GM12878 (cell line): ENCODE data around the gene GRIK5. TPM values are rescaled to one million over a fixed set of nuclear protein-coding genes. Genes with fewer than 3 reads are reported as not detected.

Experiments
- ATAC-seq: fragments of 200-7000 bp; cut with Tn5 transposase; 3 replicates; pipeline ENCODE4 v1.9.1; 2020; ENCODE audit warnings: mild to moderate bottlenecking, moderate library complexity
- BruUV-seq: library from RNA; stranded (reverse); fragments of 400-500 nt; replicated peaks from 2 replicates; lab custom pipeline; 2021; lab: Mats Ljungman, UMichigan
- CTCF ChIA-PET: fragments of 300-600 bp; sonication (Branson Sonifier 250); formaldehyde crosslinking; extraction: SDS; loops from one replicate; lab custom pipeline; 2021; ENCODE audit warnings: inconsistent platforms; lab: Yijun Ruan, JAX
- POLR2A ChIA-PET: fragments of 350-600 bp; formaldehyde crosslinking; extraction: SDS; loops from one replicate; lab custom pipeline; 2021; ENCODE audit warnings: inconsistent platforms; lab: Charles Lee
- RAD21 ChIA-PET: fragments of 300-600 bp; sonication (Branson Sonifier 250); formaldehyde crosslinking; loops from one replicate; lab custom pipeline; 2023; ENCODE audit warnings: antibody characterized with exemption; ENCODE audit not compliant: unreplicated experiment; lab: Charles Lee
- SMC1A ChIA-PET: fragments of 300-600 bp; sonication (Branson Sonifier 250); formaldehyde crosslinking; loops from one replicate; lab custom pipeline; 2023; ENCODE audit not compliant: unreplicated experiment, uncharacterized antibody; lab: Charles Lee
- DNase-seq: peaks from one replicate; pipeline ENCODE4 v3.0.0-alpha.2; 2011; ENCODE audit warnings: low read depth, low spot score
- FAIRE-seq: peaks from 3 replicates; lab custom pipeline; 2011; peaks lifted over from hg19 to GRCh38; lab: Jason Lieb, UNC
- H2AFZ ChIP-seq: 2 replicates; pipeline ENCODE4 v1.6.0; 2011; ENCODE audit warnings: low read depth, low read length, control low read depth; ENCODE audit not compliant: control insufficient read depth
- H3K27ac ChIP-seq: 2 replicates; pipeline ENCODE4 v1.5.1; 2011; ENCODE audit warnings: control low read depth; ENCODE audit not compliant: control insufficient read depth, insufficient read depth
- H3K27me3 ChIP-seq, 2 experiments: replicated peaks in 1 of 2; 2 replicates each; pipeline versions ENCODE4 v1.6.0 to v1.6.1; 2011; ENCODE audit warnings: low read length in 1 of 2; ENCODE audit not compliant: control insufficient read depth in 2 of 2, insufficient read depth in 2 of 2
- H3K36me3 ChIP-seq, 2 experiments: 2 replicates each; pipeline ENCODE4 v1.5.1; 2011; ENCODE audit warnings: low read length in 1 of 2; ENCODE audit not compliant: control insufficient read depth in 2 of 2, insufficient read depth in 2 of 2
- H3K4me1 ChIP-seq: 2 replicates; pipeline ENCODE4 v1.6.1; 2011; ENCODE audit warnings: mild to moderate bottlenecking, low read length, moderate library complexity, mixed read lengths; ENCODE audit not compliant: control insufficient read depth, insufficient read depth
- H3K4me2 ChIP-seq: 2 replicates; pipeline ENCODE4 v1.6.0; 2011; ENCODE audit warnings: control low read depth; ENCODE audit not compliant: control insufficient read depth, insufficient read depth
- H3K4me3 ChIP-seq: fragments of 200-600 bp; sonication (generic); 2 replicates; pipeline ENCODE4 v1.5.1; 2016
- H3K79me2 ChIP-seq: 2 replicates; pipeline ENCODE4 v1.6.0; 2011; ENCODE audit warnings: low read length; ENCODE audit not compliant: control insufficient read depth, insufficient read depth
- H3K9ac ChIP-seq: 2 replicates; pipeline ENCODE4 v1.8.0; 2011; ENCODE audit warnings: low read length, control low read depth, mixed read lengths; ENCODE audit not compliant: control insufficient read depth, insufficient read depth
- H3K9me3 ChIP-seq: replicated peaks from 3 replicates; pipeline ENCODE4 v1.5.1; 2011; ENCODE audit warnings: mild to moderate bottlenecking, low read length; ENCODE audit not compliant: control insufficient read depth, insufficient read depth
- H4K20me1 ChIP-seq: 2 replicates; pipeline ENCODE4 v1.6.0; 2011; ENCODE audit not compliant: control insufficient read depth, insufficient read depth
- BRCA1 ChIP-seq: IDR thresholded peaks from 2 replicates; pipeline ENCODE4 v1.6.1; 2011; ENCODE audit warnings: low read depth, low read length, improper control_type of control experiment
- CEBPB ChIP-seq, 2 experiments: fragments of 150-350 bp in 1 of 2; IDR thresholded peaks; 2 replicates each; pipeline ENCODE4 v1.6.1; 2012 to 2014; ENCODE audit warnings: low read depth in 2 of 2, low read length in 2 of 2, borderline replicate concordance in 1 of 2, inconsistent platforms in 1 of 2
- E4F1 ChIP-seq: fragments of 450-650 bp; IDR thresholded peaks from 2 replicates; pipeline ENCODE4 v1.6.1; 2018; ENCODE audit warnings: borderline replicate concordance, mild to moderate bottlenecking; ENCODE audit not compliant: partially characterized antibody
- EGR1 ChIP-seq, 2 experiments: IDR thresholded peaks; 1 replicate in 1 of 2; 2 replicates in 1 of 2; pipeline ENCODE4 v1.6.1; 2011 to 2012; ENCODE audit warnings: low read depth in 2 of 2, low read length in 2 of 2, borderline replicate concordance in 1 of 2, mild to moderate bottlenecking in 1 of 2, moderate library complexity in 1 of 2
- GABPA ChIP-seq: IDR thresholded peaks from 2 replicates; pipeline ENCODE4 v1.6.1; 2014; ENCODE audit warnings: antibody characterized with exemption, low read depth, mild to moderate bottlenecking, inconsistent platforms
- HDAC6 ChIP-seq: fragments of 200-600 bp; sonication (generic); IDR thresholded peaks from one replicate; pipeline ENCODE4 v1.8.0; 2017; ENCODE audit warnings: antibody characterized with exemption; ENCODE audit not compliant: unreplicated experiment
- HDGF ChIP-seq: fragments of 450-650 bp; IDR thresholded peaks from 2 replicates; pipeline ENCODE4 v1.6.1; 2016; ENCODE audit warnings: antibody characterized with exemption
- IKZF1 ChIP-seq: fragments of 450-650 bp; conservative IDR thresholded peaks from 2 replicates; pipeline ENCODE4 v1.6.1; 2017; ENCODE audit warnings: antibody characterized with exemption, mild to moderate bottlenecking
- KDM1A ChIP-seq: fragments of 200-600 bp; sonication (generic); IDR thresholded peaks from 2 replicates; pipeline ENCODE4 v1.6.1; 2016; ENCODE audit warnings: borderline replicate concordance
- MEF2B ChIP-seq: fragments of 450-650 bp; IDR thresholded peaks from 2 replicates; pipeline ENCODE4 v1.6.1; 2018; ENCODE audit warnings: mild to moderate bottlenecking, moderate library complexity; ENCODE audit not compliant: partially characterized antibody, poor library complexity, severe bottlenecking
- MYC ChIP-seq: IDR thresholded peaks from 2 replicates; pipeline ENCODE4 v1.6.1; 2011; ENCODE audit warnings: mild to moderate bottlenecking, low read length, moderate library complexity, inconsistent platforms; ENCODE audit not compliant: insufficient read depth, insufficient replicate concordance, insufficient read length, severe bottlenecking
- NKRF ChIP-seq: fragments of 450-650 bp; conservative IDR thresholded peaks from 2 replicates; pipeline ENCODE4 v1.6.1; 2017; ENCODE audit warnings: mild to moderate bottlenecking, moderate library complexity
- PKNOX1 ChIP-seq: fragments of 450-650 bp; IDR thresholded peaks from 2 replicates; pipeline ENCODE4 v1.6.1; 2016; ENCODE audit warnings: mild to moderate bottlenecking
- POU2F2 ChIP-seq: IDR thresholded peaks from 3 replicates; pipeline ENCODE4 v1.6.1; 2011; ENCODE audit warnings: low read depth, mild to moderate bottlenecking, low read length, borderline replicate concordance
- SRF ChIP-seq, 2 experiments: IDR thresholded peaks; 2 replicates each; pipeline ENCODE4 v1.6.1; 2011; ENCODE audit warnings: low read depth in 2 of 2, low read length in 2 of 2, mild to moderate bottlenecking in 1 of 2, moderate library complexity in 1 of 2
- USF2 ChIP-seq: IDR thresholded peaks from 2 replicates; pipeline ENCODE4 v1.6.1; 2011; ENCODE audit warnings: low read depth, low read length, improper control_type of control experiment, borderline replicate concordance
- YY1 ChIP-seq: IDR thresholded peaks from 2 replicates; pipeline ENCODE4 v1.6.1; 2011; ENCODE audit warnings: low read depth, mild to moderate bottlenecking, low read length
- ZNF274 ChIP-seq: IDR thresholded peaks from one replicate; pipeline ENCODE4 v1.8.0; 2011; ENCODE audit not compliant: insufficient read length, insufficient read depth
- WGBS: methylation state at CpG from one replicate; pipeline ENCODE4 v1.1.6; 2016; ENCODE audit warnings: low lambda C conversion rate; ENCODE audit not compliant: insufficient replicate concordance, insufficient coverage; ENCODE audit errors: missing lambda C conversion rate; 5-methylcytosine and 5-hydroxymethylcytosine counted together
- in situ Hi-C: fragments of 300-500 bp; cut with MboI; formaldehyde crosslinking; loops from 9 replicates; pipeline ENCODE4 v1.14.3; 2018; ENCODE audit warnings: mixed read lengths
- intact Hi-C: fragments of 100-400 bp; cut with micrococcal nuclease; formaldehyde crosslinking; loops from one replicate; pipeline ENCODE4 v1.14.2; 2022; ENCODE audit not compliant: unreplicated experiment
- polyA plus RNA-seq, 11 experiments: library from polyadenylated mRNA; depleted of rRNA in 4 of 11; unstranded in 6 of 11; stranded (reverse) in 5 of 11; fragments of >200 nt; fragmentation: Nextera tagmentation in 4 of 11; fragmentation: Illumina TruSeq in 1 of 11; extraction: Ambion mirVana in 4 of 11; extraction: Trizol in 1 of 11; gene quantifications; 1 replicate in 1 of 11; 2 replicates in 10 of 11; pipeline versions ENCODE4 v1.2.1 to v1.2.3, GENCODE V29; 2011 to 2016; ENCODE audit warnings: inconsistent platforms in 2 of 11, missing spikeins in 2 of 11, low read depth in 1 of 11
- total RNA-seq, 4 experiments: library from RNA; depleted of rRNA in 3 of 4; stranded (reverse); fragments of >200 nt in 3 of 4; fragmentation: Illumina TruSeq in 1 of 4; extraction: Trizol in 1 of 4; gene quantifications; 2 replicates each; pipeline versions ENCODE4 v1.2.1 to v1.2.3, GENCODE V29; 2013 to 2021

Gene GRIK5
- total and polyA plus RNA-seq, 10 of the 15 experiments (the other 5 are each of a cell fraction or from before 2014, with no cell fraction given) = 0.03 to 0.23 (median 0.07) TPM; not detected in 3

- no TSS peak for BruUV-seq
- ChIA-PET RAD21 (no interaction called here), SMC1A (no interaction called here), POLR2A (no interaction called here), CTCF (interaction anchor here (0.7 to 4.8 kb wide), 2 partner anchors 167 to 406 kb away, joined by 3 to 51 read pairs; partner anchors contain the start of gene CEACAM3)
- no peak for DNase-seq
- Histone ChIP-seq H3K9ac (no peak overlapping the region), H2AFZ (no peak overlapping the region), H3K4me3 (no peak overlapping the region), H3K27me3 (no peaks in the 10 kb centered on the region), H3K36me3 (no peaks in the 10 kb centered on the region), H3K4me2 (no peak overlapping the region), H3K27ac (no peak overlapping the region), H4K20me1 (no peaks in the 10 kb centered on the region), H3K9me3 (no peaks in the 10 kb centered on the region), H3K4me1 (peaks cover 12% of the 10 kb centered on the region), H3K79me2 (no peaks in the 10 kb centered on the region)
- in situ Hi-C loops (no loop called here), intact Hi-C loops (no loop called here)
- ATAC-seq = no peak
- FAIRE-seq = no peak
- WGBS = 76% methylated on average over 5 of the region's 5 CpGs
- TF ChIP-seq MEF2B (no peak), BRCA1 (no peak), NKRF (no peak), IKZF1 (no peak), HDGF (no peak), EGR1 (IDR thresholded peaks at IDR 0.05; ENCODE audit: borderline replicate concordance in 1 of 2, low read depth in 2 of 2, low read length in 2 of 2) (no peak), CEBPB (IDR thresholded peaks at IDR 0.05; ENCODE audit: borderline replicate concordance in 1 of 2, low read depth in 2 of 2, low read length in 2 of 2) (no peak), PKNOX1 (no peak), USF2 (no peak), KDM1A (no peak), HDAC6 (no peak), YY1 (no peak), GABPA (no peak), MYC (no peak), ZNF274 (no peak), E4F1 (no peak), SRF (IDR thresholded peaks at IDR 0.05; ENCODE audit: low read depth in 2 of 2, low read length in 2 of 2) (no peak), POU2F2 (no peak)
Measured at GRCh38 chr19:41960973-41961372, 109.0 kb downstream of the GRIK5 start.
